Loucy (cell line): ENCODE data around the gene DHRS3.

ENCODE experiments used
- EZH2phosphoT487 ChIP-seq: fragments of 200-600 bp; IDR thresholded peaks from 2 replicates; pipeline ENCODE4 v1.6.1; 2018; ENCODE audit warnings: antibody characterized with exemption, mild to moderate bottlenecking, moderate library complexity, borderline replicate concordance
- TF ChIP-seq, protein P1 (sequence below): fragments of 200-600 bp; sonication (generic); conservative IDR thresholded peaks from 2 replicates; pipeline ENCODE4 v1.5.1; 2014; ENCODE audit warnings: mild to moderate bottlenecking, antibody characterized with exemption, low read length

DNA sequence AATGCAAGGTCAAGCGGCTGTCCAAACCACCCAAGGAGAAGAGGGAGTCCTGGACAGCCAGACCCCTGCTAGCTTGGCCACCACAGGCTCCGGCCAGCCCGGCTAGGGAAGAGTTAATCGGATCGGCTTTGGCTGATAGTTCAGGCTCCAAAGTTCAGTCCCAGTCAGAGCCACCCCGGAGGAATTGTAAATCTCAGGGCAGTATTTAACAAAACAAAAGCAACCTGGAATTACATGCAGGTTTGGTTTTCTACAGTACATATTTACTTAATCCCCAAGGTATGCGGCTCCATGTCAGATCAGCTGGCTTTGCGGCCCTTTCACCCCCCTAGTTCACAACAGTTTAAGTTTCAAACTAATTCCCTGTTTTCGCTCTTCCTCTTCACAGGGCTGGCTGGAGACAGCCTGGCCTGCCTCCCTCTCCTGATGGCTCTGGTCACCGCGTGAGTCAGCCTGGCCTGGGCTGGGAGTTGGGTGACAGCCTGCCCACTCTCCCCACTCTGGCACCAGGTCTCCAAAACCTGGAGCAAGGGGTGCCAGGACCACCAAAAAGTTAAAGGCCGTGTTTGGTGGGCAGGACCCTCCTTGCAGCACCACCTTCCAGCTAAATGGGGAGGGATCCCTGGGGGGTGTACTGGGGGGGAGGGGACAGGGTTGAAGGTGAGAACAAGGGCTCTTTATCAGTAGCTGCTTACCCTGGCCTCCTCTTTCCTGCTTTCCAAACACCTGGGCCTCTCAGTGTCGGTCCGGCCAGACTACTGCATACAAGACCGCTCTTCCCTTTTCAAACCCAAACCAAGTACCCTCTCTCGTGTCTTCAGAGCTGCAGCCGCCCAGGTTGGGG lies 1.9 kb downstream of the DHRS3 start:
- TF ChIP-seq, protein P1, sequence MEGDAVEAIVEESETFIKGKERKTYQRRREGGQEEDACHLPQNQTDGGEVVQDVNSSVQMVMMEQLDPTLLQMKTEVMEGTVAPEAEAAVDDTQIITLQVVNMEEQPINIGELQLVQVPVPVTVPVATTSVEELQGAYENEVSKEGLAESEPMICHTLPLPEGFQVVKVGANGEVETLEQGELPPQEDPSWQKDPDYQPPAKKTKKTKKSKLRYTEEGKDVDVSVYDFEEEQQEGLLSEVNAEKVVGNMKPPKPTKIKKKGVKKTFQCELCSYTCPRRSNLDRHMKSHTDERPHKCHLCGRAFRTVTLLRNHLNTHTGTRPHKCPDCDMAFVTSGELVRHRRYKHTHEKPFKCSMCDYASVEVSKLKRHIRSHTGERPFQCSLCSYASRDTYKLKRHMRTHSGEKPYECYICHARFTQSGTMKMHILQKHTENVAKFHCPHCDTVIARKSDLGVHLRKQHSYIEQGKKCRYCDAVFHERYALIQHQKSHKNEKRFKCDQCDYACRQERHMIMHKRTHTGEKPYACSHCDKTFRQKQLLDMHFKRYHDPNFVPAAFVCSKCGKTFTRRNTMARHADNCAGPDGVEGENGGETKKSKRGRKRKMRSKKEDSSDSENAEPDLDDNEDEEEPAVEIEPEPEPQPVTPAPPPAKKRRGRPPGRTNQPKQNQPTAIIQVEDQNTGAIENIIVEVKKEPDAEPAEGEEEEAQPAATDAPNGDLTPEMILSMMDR: no peak
- no peak for TF ChIP-seq EZH2phosphoT487
